ENCODE measurements around the gene BLVRB.

DNA sequence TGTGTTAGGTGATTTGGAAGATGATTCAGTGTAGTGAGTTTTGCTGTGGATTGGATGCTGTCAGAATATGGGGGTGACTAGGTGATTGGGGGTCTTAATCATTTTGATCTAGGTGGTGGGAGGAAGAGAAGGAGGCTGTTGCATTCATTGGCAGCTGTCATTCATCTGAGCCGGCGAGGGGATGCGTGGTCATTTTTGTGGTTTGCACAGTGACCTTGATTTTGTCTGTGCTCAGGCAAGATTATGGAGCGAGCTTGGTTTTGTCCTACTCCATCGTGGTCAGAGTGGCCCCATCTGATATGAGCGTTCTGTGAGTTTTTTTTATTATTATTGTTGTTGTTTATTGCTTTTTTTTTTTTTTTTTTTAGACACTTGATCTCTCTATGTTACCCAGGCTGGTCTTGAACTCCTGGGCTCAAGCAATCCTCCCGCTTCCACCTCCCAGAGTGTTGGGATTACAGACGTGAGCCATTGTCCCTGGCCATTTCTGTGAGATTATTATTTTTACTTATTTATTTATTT lies 43.3 kb upstream of the BLVRB start:
- TF ChIP-seq, protein P1, sequence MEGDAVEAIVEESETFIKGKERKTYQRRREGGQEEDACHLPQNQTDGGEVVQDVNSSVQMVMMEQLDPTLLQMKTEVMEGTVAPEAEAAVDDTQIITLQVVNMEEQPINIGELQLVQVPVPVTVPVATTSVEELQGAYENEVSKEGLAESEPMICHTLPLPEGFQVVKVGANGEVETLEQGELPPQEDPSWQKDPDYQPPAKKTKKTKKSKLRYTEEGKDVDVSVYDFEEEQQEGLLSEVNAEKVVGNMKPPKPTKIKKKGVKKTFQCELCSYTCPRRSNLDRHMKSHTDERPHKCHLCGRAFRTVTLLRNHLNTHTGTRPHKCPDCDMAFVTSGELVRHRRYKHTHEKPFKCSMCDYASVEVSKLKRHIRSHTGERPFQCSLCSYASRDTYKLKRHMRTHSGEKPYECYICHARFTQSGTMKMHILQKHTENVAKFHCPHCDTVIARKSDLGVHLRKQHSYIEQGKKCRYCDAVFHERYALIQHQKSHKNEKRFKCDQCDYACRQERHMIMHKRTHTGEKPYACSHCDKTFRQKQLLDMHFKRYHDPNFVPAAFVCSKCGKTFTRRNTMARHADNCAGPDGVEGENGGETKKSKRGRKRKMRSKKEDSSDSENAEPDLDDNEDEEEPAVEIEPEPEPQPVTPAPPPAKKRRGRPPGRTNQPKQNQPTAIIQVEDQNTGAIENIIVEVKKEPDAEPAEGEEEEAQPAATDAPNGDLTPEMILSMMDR (IDR thresholded peaks at IDR 0.05) = no peak
- TF ChIP-seq ZFX (IDR thresholded peaks at IDR 0.05; ENCODE audit: borderline replicate concordance) = no peak

All from 22Rv1 (cell line).